Neutrophil (primary cell): Measurements from ENCODE around the gene GLT1D1.

Source experiments
- H3K27ac ChIP-seq: fragments of 200-600 bp; sonication (generic); 2 replicates; pipeline ENCODE4 v1.5.1; 2016; ENCODE audit warnings: mild to moderate bottlenecking, moderate library complexity
- H3K27me3 ChIP-seq: fragments of 200-600 bp; sonication (generic); 2 replicates; pipeline ENCODE4 v1.6.0; 2016; ENCODE audit warnings: mild to moderate bottlenecking
- H3K36me3 ChIP-seq: fragments of 200-600 bp; sonication (generic); 2 replicates; pipeline ENCODE4 v1.5.1; 2017
- H3K4me1 ChIP-seq, 2 experiments: fragments of 200-600 bp in 1 of 2; sonication (generic) in 1 of 2; 1 replicate in 1 of 2; 2 replicates in 1 of 2; pipeline versions ENCODE4 v1.5.1 to v1.6.1; 2013 to 2016; ENCODE audit warnings: low read depth in 1 of 2, low read length in 1 of 2, mild to moderate bottlenecking in 1 of 2, moderate library complexity in 1 of 2; ENCODE audit not compliant: control insufficient read depth in 1 of 2, insufficient read depth in 1 of 2
- H3K4me3 ChIP-seq, 2 experiments: fragments of 200-600 bp in 1 of 2; sonication (generic) in 1 of 2; 1 replicate in 1 of 2; 2 replicates in 1 of 2; pipeline ENCODE4 v1.5.1; 2013 to 2016; ENCODE audit warnings: low read depth in 1 of 2, low read length in 1 of 2, mild to moderate bottlenecking in 1 of 2, moderate library complexity in 1 of 2
- H3K9me3 ChIP-seq: fragments of 200-600 bp; sonication (generic); 2 replicates; pipeline ENCODE4 v1.5.1; 2016
- CTCF ChIP-seq: fragments of 200-600 bp; sonication (generic); IDR thresholded peaks from 2 replicates; pipeline ENCODE4 v1.5.1; 2016; ENCODE audit warnings: antibody characterized with exemption

Gene GLT1D1

GRCh38 chr12:128992550-128992949 lies 139.3 kb downstream of the GLT1D1 start:
- H3K36me3 ChIP-seq = peaks cover 5% of the 10 kb centered on the region
- H3K4me1 ChIP-seq = no peaks in the 10 kb centered on the region
- H3K9me3 ChIP-seq = no peaks in the 10 kb centered on the region
- no peak for TF ChIP-seq CTCF
- no peak overlapping the region for H3K27ac ChIP-seq
- H3K4me3 ChIP-seq = no peak overlapping the region
- no peaks in the 10 kb centered on the region for H3K27me3 ChIP-seq

GRCh38 chr12:128994856-128995255 lies 141.6 kb downstream of the GLT1D1 start:
- H3K36me3 ChIP-seq = peaks cover 5% of the 10 kb centered on the region
- no peak for TF ChIP-seq CTCF
- H3K4me1 ChIP-seq = no peaks in the 10 kb centered on the region
- H3K9me3 ChIP-seq = peaks cover 7% of the 10 kb centered on the region
- no peak overlapping the region for H3K27ac ChIP-seq
- H3K27me3 ChIP-seq = no peaks in the 10 kb centered on the region
- no peak overlapping the region for H3K4me3 ChIP-seq

- peaks cover under 1% of the 10 kb centered on the region for H3K36me3 ChIP-seq
- H3K4me1 ChIP-seq = no peaks in the 10 kb centered on the region
- peaks cover 2% of the 10 kb centered on the region for H3K27me3 ChIP-seq
- TF ChIP-seq CTCF = no peak
- H3K9me3 ChIP-seq = peaks cover 7% of the 10 kb centered on the region
- H3K27ac ChIP-seq = no peak overlapping the region
- H3K4me3 ChIP-seq = no peak overlapping the region
These were observed 142.3 kb downstream of the GLT1D1 start for GRCh38 chr12:128995619-128996018.

- no peak for TF ChIP-seq CTCF
- Histone ChIP-seq H3K36me3 (no peaks in the 10 kb centered on the region), H3K27me3 (peaks cover 3% of the 10 kb centered on the region), H3K9me3 (peaks cover 7% of the 10 kb centered on the region), H3K4me1 (no peaks in the 10 kb centered on the region), H3K4me3 (no peak overlapping the region), H3K27ac (no peak overlapping the region)
These were observed 148.5 kb downstream of the GLT1D1 start for GRCh38 chr12:129001826-129002225.

- Histone ChIP-seq H3K36me3 (no peaks in the 10 kb centered on the region), H3K27me3 (peaks cover 3% of the 10 kb centered on the region), H3K4me1 (no peaks in the 10 kb centered on the region), H3K4me3 (no peak overlapping the region), H3K9me3 (peaks cover 7% of the 10 kb centered on the region), H3K27ac (no peak overlapping the region)
- no peak for TF ChIP-seq CTCF
These were observed 149.1 kb downstream of the GLT1D1 start for GRCh38 chr12:129002427-129002826.

- Histone ChIP-seq H3K9me3 (no peaks in the 10 kb centered on the region), H3K27ac (no peak overlapping the region), H3K36me3 (no peaks in the 10 kb centered on the region), H3K27me3 (peaks cover 3% of the 10 kb centered on the region), H3K4me1 (no peaks in the 10 kb centered on the region), H3K4me3 (no peak overlapping the region)
- no peak for TF ChIP-seq CTCF
These were observed 152.1 kb downstream of the GLT1D1 start for GRCh38 chr12:129005416-129005815.
